HepG2 (cell line): ENCODE data around the gene HOXD8. TPM values are rescaled to one million over a fixed set of nuclear protein-coding genes. Genes with fewer than 3 reads are reported as not detected.

Experiments
- CREB1 ChIP-seq, 2 experiments: fragments of 450-650 bp in 1 of 2; IDR thresholded peaks; 2 replicates each; pipeline ENCODE4 v1.6.1; 2016 to 2017; ENCODE audit warnings: control low read depth in 1 of 2, mild to moderate bottlenecking in 1 of 2, missing compliant biosample characterization in 1 of 2, missing genetic modification characterization in 1 of 2
- KLF11 ChIP-seq: IDR thresholded peaks from 2 replicates; pipeline ENCODE4 v1.6.1; 2016; ENCODE audit warnings: missing compliant biosample characterization
- MLLT10 ChIP-seq: sonication (generic); formaldehyde crosslinking; IDR thresholded peaks from 2 replicates; pipeline ENCODE4 v1.4.0; 2020; ENCODE audit warnings: missing genetic modification reagents
- NCOA5 ChIP-seq: sonication (generic); formaldehyde crosslinking; IDR thresholded peaks from 2 replicates; pipeline ENCODE4 v1.4.0; 2020; ENCODE audit warnings: missing genetic modification reagents
- NFYB ChIP-seq: sonication (generic); formaldehyde crosslinking; IDR thresholded peaks from 2 replicates; pipeline ENCODE4 v1.4.0; 2020; ENCODE audit warnings: missing genetic modification reagents
- SETDB1 ChIP-seq: sonication (generic); formaldehyde crosslinking; IDR thresholded peaks from 2 replicates; pipeline ENCODE4 v1.5.1; 2020; ENCODE audit warnings: missing genetic modification reagents, mild to moderate bottlenecking, borderline replicate concordance
- SIX4 ChIP-seq: sonication (generic); formaldehyde crosslinking; IDR thresholded peaks from 2 replicates; pipeline ENCODE4 v1.4.0; 2020; ENCODE audit warnings: missing genetic modification reagents
- SKI ChIP-seq: fragments of 450-650 bp; IDR thresholded peaks from one replicate; pipeline ENCODE4 v1.6.1; 2018; ENCODE audit warnings: mild to moderate bottlenecking; ENCODE audit not compliant: partially characterized antibody
- SNRNP70 ChIP-seq: fragments of 200-400 bp; formaldehyde crosslinking; IDR thresholded peaks from 2 replicates; pipeline ENCODE4 v1.6.1; 2017; ENCODE audit warnings: mild to moderate bottlenecking, low read depth, low read length, moderate library complexity
- SOX6 ChIP-seq, 2 experiments: fragments of 450-650 bp in 1 of 2; sonication (generic) in 1 of 2; formaldehyde crosslinking in 1 of 2; IDR thresholded peaks; 2 replicates each; pipeline versions ENCODE4 v1.4.0 to v1.6.1; 2017 to 2020; ENCODE audit warnings: antibody characterized with exemption in 1 of 2, mild to moderate bottlenecking in 1 of 2, missing genetic modification reagents in 1 of 2
- ZNF138 ChIP-seq: sonication (generic); formaldehyde crosslinking; IDR thresholded peaks from 2 replicates; pipeline ENCODE4 v1.5.0; 2020; ENCODE audit warnings: mild to moderate bottlenecking, low read depth, missing genetic modification reagents
- ZNF224 ChIP-seq: sonication (generic); formaldehyde crosslinking; IDR thresholded peaks from 2 replicates; pipeline ENCODE4 v1.5.0; 2020; ENCODE audit warnings: mild to moderate bottlenecking, missing genetic modification reagents
- ZNF253 ChIP-seq: sonication (generic); formaldehyde crosslinking; IDR thresholded peaks from 2 replicates; pipeline ENCODE4 v1.8.0; 2022; ENCODE audit warnings: mild to moderate bottlenecking, missing genetic modification reagents, borderline replicate concordance
- ZNF280B ChIP-seq: sonication (generic); formaldehyde crosslinking; IDR thresholded peaks from 2 replicates; pipeline ENCODE4 v1.5.0; 2020; ENCODE audit warnings: missing genetic modification reagents, mild to moderate bottlenecking, borderline replicate concordance
- ZNF354B ChIP-seq: sonication (generic); formaldehyde crosslinking; IDR thresholded peaks from 2 replicates; pipeline ENCODE4 v1.8.0; 2022; ENCODE audit warnings: mild to moderate bottlenecking, missing genetic modification reagents
- ZNF547 ChIP-seq: sonication (generic); formaldehyde crosslinking; IDR thresholded peaks from 2 replicates; pipeline ENCODE4 v1.5.1; 2020; ENCODE audit warnings: mild to moderate bottlenecking, missing genetic modification reagents
- ZNF619 ChIP-seq: sonication (generic); formaldehyde crosslinking; IDR thresholded peaks from 2 replicates; pipeline ENCODE4 v1.4.0; 2020; ENCODE audit warnings: mild to moderate bottlenecking, missing genetic modification reagents
- ZNF766 ChIP-seq: sonication (generic); formaldehyde crosslinking; IDR thresholded peaks from 2 replicates; pipeline ENCODE4 v1.5.0; 2020; ENCODE audit warnings: missing genetic modification reagents, borderline replicate concordance
- ZNF768 ChIP-seq: sonication (generic); formaldehyde crosslinking; IDR thresholded peaks from 2 replicates; pipeline ENCODE4 v1.4.0; 2020; ENCODE audit warnings: missing genetic modification reagents
- ZSCAN12 ChIP-seq: sonication (generic); formaldehyde crosslinking; IDR thresholded peaks from 2 replicates; pipeline ENCODE4 v1.9.0; 2021; ENCODE audit warnings: mild to moderate bottlenecking, missing genetic modification reagents
- polyA plus RNA-seq, 8 experiments: library from polyadenylated mRNA; depleted of rRNA in 3 of 8; stranded (reverse) in 7 of 8; unstranded in 1 of 8; fragments of >200 nt; fragmentation: Illumina TruSeq in 4 of 8; extraction: Trizol in 4 of 8; gene quantifications; 2 replicates each; pipeline versions ENCODE4 v1.2.1 to v1.2.3, GENCODE V29; 2011 to 2016; ENCODE audit warnings: low read depth in 4 of 8, missing spikeins in 1 of 8, mixed read lengths in 1 of 8; ENCODE audit not compliant: insufficient read depth in 1 of 8
- total RNA-seq, 5 experiments: library from RNA; depleted of rRNA; stranded (reverse); fragments of >200 nt; fragmentation: Illumina TruSeq; extraction: Trizol; gene quantifications; 2 replicates each; pipeline ENCODE4 v1.2.3, GENCODE V29; 2016; ENCODE audit warnings: low read depth in 1 of 5
- TF ChIP-seq, protein P1 (sequence below): sonication (generic); formaldehyde crosslinking; IDR thresholded peaks from 2 replicates; pipeline ENCODE4 v1.4.0; 2020; ENCODE audit warnings: missing genetic modification reagents
- TF ChIP-seq, protein P2 (sequence below): sonication (generic); formaldehyde crosslinking; conservative IDR thresholded peaks from 2 replicates; pipeline ENCODE4 v1.4.0; 2020; ENCODE audit warnings: missing genetic modification reagents
- TF ChIP-seq, protein P3 (sequence below): fragments of 450-650 bp; IDR thresholded peaks from 2 replicates; pipeline ENCODE4 v1.6.1; 2017; ENCODE audit warnings: mild to moderate bottlenecking

Gene HOXD8
- total and polyA plus RNA-seq, 2 of the 13 experiments (the other 11 are each of a cell fraction or from before 2014, with no cell fraction given): not detected

- TF ChIP-seq, protein P1, sequence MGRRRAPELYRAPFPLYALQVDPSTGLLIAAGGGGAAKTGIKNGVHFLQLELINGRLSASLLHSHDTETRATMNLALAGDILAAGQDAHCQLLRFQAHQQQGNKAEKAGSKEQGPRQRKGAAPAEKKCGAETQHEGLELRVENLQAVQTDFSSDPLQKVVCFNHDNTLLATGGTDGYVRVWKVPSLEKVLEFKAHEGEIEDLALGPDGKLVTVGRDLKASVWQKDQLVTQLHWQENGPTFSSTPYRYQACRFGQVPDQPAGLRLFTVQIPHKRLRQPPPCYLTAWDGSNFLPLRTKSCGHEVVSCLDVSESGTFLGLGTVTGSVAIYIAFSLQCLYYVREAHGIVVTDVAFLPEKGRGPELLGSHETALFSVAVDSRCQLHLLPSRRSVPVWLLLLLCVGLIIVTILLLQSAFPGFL (CRISPR knock-in tag): no peak
- TF ChIP-seq ZNF280B (CRISPR knock-in tag): no peak
- TF ChIP-seq MLLT10 (CRISPR knock-in tag): no peak
- no peak for TF ChIP-seq ZNF619 (CRISPR knock-in tag)
- no peak for TF ChIP-seq NCOA5 (CRISPR knock-in tag)
- no peak; the same call in 1 of the 2 replicates for TF ChIP-seq ZNF224
- no peak for TF ChIP-seq KLF11 (CRISPR knock-in tag)
- TF ChIP-seq ZNF138 (CRISPR knock-in tag): peak; percentile 69; the same call in 1 of the 2 replicates
- TF ChIP-seq ZNF768 (CRISPR knock-in tag): peak; percentile 50; the same call in 1 of the 2 replicates
- TF ChIP-seq SOX6 (IDR thresholded peaks at IDR 0.05): no peak
- peak; percentile 33; the same call in 1 of the 2 replicates for TF ChIP-seq SOX6 (CRISPR knock-in tag; IDR thresholded peaks at IDR 0.05)
- TF ChIP-seq NFYB (CRISPR knock-in tag): no peak
- TF ChIP-seq, protein P2, sequence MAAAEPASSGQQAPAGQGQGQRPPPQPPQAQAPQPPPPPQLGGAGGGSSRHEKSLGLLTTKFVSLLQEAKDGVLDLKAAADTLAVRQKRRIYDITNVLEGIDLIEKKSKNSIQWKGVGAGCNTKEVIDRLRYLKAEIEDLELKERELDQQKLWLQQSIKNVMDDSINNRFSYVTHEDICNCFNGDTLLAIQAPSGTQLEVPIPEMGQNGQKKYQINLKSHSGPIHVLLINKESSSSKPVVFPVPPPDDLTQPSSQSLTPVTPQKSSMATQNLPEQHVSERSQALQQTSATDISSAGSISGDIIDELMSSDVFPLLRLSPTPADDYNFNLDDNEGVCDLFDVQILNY: no peak
- TF ChIP-seq ZNF766 (CRISPR knock-in tag): no peak
- no peak for TF ChIP-seq SIX4
- TF ChIP-seq ZNF253 (CRISPR knock-in tag): no peak
- TF ChIP-seq ZNF354B (CRISPR knock-in tag): no peak
- TF ChIP-seq, protein P3, sequence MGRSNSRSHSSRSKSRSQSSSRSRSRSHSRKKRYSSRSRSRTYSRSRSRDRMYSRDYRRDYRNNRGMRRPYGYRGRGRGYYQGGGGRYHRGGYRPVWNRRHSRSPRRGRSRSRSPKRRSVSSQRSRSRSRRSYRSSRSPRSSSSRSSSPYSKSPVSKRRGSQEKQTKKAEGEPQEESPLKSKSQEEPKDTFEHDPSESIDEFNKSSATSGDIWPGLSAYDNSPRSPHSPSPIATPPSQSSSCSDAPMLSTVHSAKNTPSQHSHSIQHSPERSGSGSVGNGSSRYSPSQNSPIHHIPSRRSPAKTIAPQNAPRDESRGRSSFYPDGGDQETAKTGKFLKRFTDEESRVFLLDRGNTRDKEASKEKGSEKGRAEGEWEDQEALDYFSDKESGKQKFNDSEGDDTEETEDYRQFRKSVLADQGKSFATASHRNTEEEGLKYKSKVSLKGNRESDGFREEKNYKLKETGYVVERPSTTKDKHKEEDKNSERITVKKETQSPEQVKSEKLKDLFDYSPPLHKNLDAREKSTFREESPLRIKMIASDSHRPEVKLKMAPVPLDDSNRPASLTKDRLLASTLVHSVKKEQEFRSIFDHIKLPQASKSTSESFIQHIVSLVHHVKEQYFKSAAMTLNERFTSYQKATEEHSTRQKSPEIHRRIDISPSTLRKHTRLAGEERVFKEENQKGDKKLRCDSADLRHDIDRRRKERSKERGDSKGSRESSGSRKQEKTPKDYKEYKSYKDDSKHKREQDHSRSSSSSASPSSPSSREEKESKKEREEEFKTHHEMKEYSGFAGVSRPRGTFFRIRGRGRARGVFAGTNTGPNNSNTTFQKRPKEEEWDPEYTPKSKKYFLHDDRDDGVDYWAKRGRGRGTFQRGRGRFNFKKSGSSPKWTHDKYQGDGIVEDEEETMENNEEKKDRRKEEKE: no peak
- TF ChIP-seq ZSCAN12 (CRISPR knock-in tag): no peak
- no peak for TF ChIP-seq SKI
- 0 out of 2 replicates have a peak, but pooled peaks have one; percentile 33 for TF ChIP-seq ZNF547 (CRISPR knock-in tag)
- no peak for TF ChIP-seq CREB1 (IDR thresholded peaks at IDR 0.05)
- TF ChIP-seq CREB1 (CRISPR knock-in tag; IDR thresholded peaks at IDR 0.05): no peak
- TF ChIP-seq SNRNP70: no peak
- no peak for TF ChIP-seq SETDB1 (CRISPR knock-in tag)
Measured at GRCh38 chr2:176096986-176097819, 32.3 kb upstream of the HOXD8 start (continued).
